Gastrocnemius medialis (tissue), 4 donors: ENCODE results near the gene AKNA.

ENCODE experiments used
- POLR2A ChIP-seq, 2 donors: fragments of 450-650 bp; IDR thresholded peaks; one replicate each; pipeline ENCODE4 v1.6.1; 2017; ENCODE audit warnings: antibody characterized with exemption in 2 of 2, mild to moderate bottlenecking in 2 of 2, moderate library complexity in 2 of 2
- TF ChIP-seq, protein P1 (sequence below), 5 experiments: fragments of 450-650 bp in 3 of 5; fragments of 200-600 bp in 2 of 5; sonication (generic) in 2 of 5; IDR thresholded peaks in 4 of 5; conservative IDR thresholded peaks in 1 of 5; 1 replicate in 4 of 5; 2 replicates in 1 of 5; pipeline ENCODE4 v1.5.1; 2016 to 2019; ENCODE audit warnings: antibody characterized with exemption in 5 of 5, mild to moderate bottlenecking in 3 of 5, moderate library complexity in 3 of 5

DNA sequence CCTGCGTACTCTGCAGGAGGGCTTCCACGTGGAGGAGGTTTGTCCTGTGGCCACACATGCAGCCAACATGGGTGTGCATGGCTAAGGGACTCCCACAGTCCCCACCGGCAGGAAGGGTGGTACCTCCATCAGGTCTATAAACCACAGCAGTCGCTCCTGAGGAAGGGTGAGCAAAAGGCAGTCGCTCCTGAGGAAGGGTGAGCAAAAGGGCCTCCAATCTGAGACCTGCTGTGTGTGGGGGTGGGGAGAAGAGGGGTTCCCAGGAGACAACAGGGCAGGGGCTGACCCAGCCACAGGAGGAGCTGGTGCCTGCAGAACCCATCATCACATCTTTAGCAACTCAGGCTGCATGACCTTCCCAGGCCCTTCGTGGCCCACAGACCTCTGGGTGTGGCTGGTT lies 30.3 kb upstream of the AKNA start:
- TF ChIP-seq POLR2A (IDR thresholded peaks at IDR 0.05) = no peak
- TF ChIP-seq, protein P1, sequence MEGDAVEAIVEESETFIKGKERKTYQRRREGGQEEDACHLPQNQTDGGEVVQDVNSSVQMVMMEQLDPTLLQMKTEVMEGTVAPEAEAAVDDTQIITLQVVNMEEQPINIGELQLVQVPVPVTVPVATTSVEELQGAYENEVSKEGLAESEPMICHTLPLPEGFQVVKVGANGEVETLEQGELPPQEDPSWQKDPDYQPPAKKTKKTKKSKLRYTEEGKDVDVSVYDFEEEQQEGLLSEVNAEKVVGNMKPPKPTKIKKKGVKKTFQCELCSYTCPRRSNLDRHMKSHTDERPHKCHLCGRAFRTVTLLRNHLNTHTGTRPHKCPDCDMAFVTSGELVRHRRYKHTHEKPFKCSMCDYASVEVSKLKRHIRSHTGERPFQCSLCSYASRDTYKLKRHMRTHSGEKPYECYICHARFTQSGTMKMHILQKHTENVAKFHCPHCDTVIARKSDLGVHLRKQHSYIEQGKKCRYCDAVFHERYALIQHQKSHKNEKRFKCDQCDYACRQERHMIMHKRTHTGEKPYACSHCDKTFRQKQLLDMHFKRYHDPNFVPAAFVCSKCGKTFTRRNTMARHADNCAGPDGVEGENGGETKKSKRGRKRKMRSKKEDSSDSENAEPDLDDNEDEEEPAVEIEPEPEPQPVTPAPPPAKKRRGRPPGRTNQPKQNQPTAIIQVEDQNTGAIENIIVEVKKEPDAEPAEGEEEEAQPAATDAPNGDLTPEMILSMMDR (IDR thresholded peaks at IDR 0.05 in 4 of 5, conservative IDR thresholded peaks at IDR 0.05 in 1 of 5) = no peak
